Left lung (tissue), 10 donors: Measurements from ENCODE around the gene PRRC2C. TPM values are rescaled to one million over a fixed set of nuclear protein-coding genes. Genes with fewer than 3 reads are reported as not detected.

ENCODE experiments used
- ATAC-seq: fragments of 200-7000 bp; cut with Tn5 transposase; one replicate; pipeline ENCODE4 v1.9.1; 2020; ENCODE audit warnings: moderate library complexity
- DNase-seq, 4 donors: peaks; one replicate each; pipeline ENCODE4 v3.0.0-alpha.2; 2013 to 2020
- H3K27ac ChIP-seq, 2 donors: fragments of 200-600 bp; sonication (generic) in 1 of 2; one replicate each; pipeline versions ENCODE4 v1.5.0 to v1.8.0; 2020 to 2021
- H3K27me3 ChIP-seq, 2 donors: fragments of 200-600 bp; sonication (generic) in 1 of 2; one replicate each; pipeline versions ENCODE4 v1.5.0 to v1.8.0; 2020 to 2021
- H3K36me3 ChIP-seq, 2 donors: fragments of 200-600 bp; sonication (generic) in 1 of 2; one replicate each; pipeline versions ENCODE4 v1.5.0 to v1.8.0; 2020 to 2021
- H3K4me1 ChIP-seq, 2 donors: fragments of 200-600 bp; one replicate each; pipeline ENCODE4 v1.8.0; 2021
- H3K4me3 ChIP-seq, 2 donors: fragments of 200-600 bp; sonication (generic) in 1 of 2; one replicate each; pipeline versions ENCODE4 v1.5.0 to v1.8.0; 2020 to 2021; ENCODE audit warnings: mild to moderate bottlenecking in 1 of 2
- H3K9me3 ChIP-seq, 2 donors: fragments of 200-600 bp; sonication (generic) in 1 of 2; one replicate each; pipeline versions ENCODE4 v1.5.0 to v1.8.0; 2020 to 2021
- CTCF ChIP-seq, 2 donors: fragments of 200-600 bp; sonication (generic) in 1 of 2; IDR thresholded peaks; one replicate each; pipeline versions ENCODE4 v1.5.0 to v1.8.0; 2021; ENCODE audit warnings: antibody characterized with exemption in 2 of 2
- intact Hi-C, 2 donors: fragments of 100-400 bp; cut with DNase I; formaldehyde crosslinking; loops; one replicate each; pipeline versions ENCODE4 v1.11.2 to v1.14.2; 2022
- polyA plus RNA-seq, 6 donors: library from polyadenylated mRNA; unstranded; fragments of 120-200 nt; gene quantifications; one replicate each; pipeline ENCODE4 v1.2.1, GENCODE V29; 2013; ENCODE audit not compliant: insufficient read length in 6 of 6
- total RNA-seq, 2 donors: library from RNA; stranded (reverse); fragmentation: NEBNext Ultra II Directional; extraction: Animal tissue kit (Norgen Biotek cat#: 25700); gene quantifications; one replicate each; pipeline ENCODE4 v1.2.1, GENCODE V29; 2021
- donor health status: DM: no; HTN: yes; CAD: no.
- donor health status: DM: no; HTN: no; CAD: no.

PRRC2C gene
- total and polyA plus RNA-seq, 8 donors: 116 to 155 (median 123) TPM

- Histone ChIP-seq H3K4me3 (no peak overlapping the region), H3K36me3 (no peaks in the 10 kb centered on the region), H3K27ac (no peak overlapping the region), H3K27me3 (no peaks in the 10 kb centered on the region), H3K9me3 (no peaks in the 10 kb centered on the region), H3K4me1 (no peaks in the 10 kb centered on the region)
- no peak for TF ChIP-seq CTCF (IDR thresholded peaks at IDR 0.05)
- DNase-seq: no peak
- intact Hi-C loops: no loop called here
- ATAC-seq: no peak
Observed at GRCh38 chr1:171616586-171616985, 131.3 kb downstream of the PRRC2C start.

- Histone ChIP-seq H3K9me3 (no peaks in the 10 kb centered on the region), H3K36me3 (no peaks in the 10 kb centered on the region), H3K27me3 (no peaks in the 10 kb centered on the region), H3K27ac (no peak within 1 kb of the TSS), H3K4me3 (no peak within 1 kb of the TSS), H3K4me1 (no peaks in the 10 kb centered on the region)
- no peak for ATAC-seq
- no peak for TF ChIP-seq CTCF (IDR thresholded peaks at IDR 0.05)
- DNase-seq: no peak
- intact Hi-C loops: no loop called here
Observed at GRCh38 chr1:171622152-171622462, 136.8 kb downstream of the PRRC2C start, which contains the start of gene MYOCOS. TSS of gene MYOCOS (plus strand) at chr1:171622243. CDS start at chr1:171623884, 1,641 bp downstream.

GRCh38 chr1:171623651-171624331 lies 138.5 kb downstream of the PRRC2C start:
- DNase-seq (no peak), ATAC-seq (no peak)
- no peaks in the 10 kb centered on the region for H3K36me3 ChIP-seq
- H3K4me1 ChIP-seq: no peaks in the 10 kb centered on the region
- no peak overlapping the region for H3K27ac ChIP-seq
- H3K9me3 ChIP-seq: no peaks in the 10 kb centered on the region
- no peak overlapping the region for H3K4me3 ChIP-seq
- H3K27me3 ChIP-seq: no peaks in the 10 kb centered on the region
- no peak for TF ChIP-seq CTCF (IDR thresholded peaks at IDR 0.05)
- intact Hi-C loops: no loop called here

DNA sequence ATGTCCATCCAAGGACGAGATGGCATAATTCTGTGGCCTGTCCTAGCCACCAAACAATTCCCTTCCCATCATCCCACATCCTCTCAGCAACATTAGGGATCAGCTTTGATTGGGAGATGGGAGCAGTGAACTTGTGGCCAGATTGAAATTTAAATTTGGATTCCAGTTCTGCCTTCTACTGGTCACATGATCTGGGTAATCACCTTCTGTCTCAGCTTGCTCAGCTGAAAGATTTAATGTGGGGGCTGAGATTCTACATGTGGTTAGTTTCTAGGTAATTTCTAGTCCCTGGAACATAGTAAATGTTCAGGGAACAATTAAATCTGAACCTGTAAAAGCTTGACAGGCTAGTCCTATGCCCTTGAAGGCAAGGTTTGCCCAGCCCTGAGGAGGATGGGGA lies 139.9 kb downstream of the PRRC2C start:
- no peak for TF ChIP-seq CTCF (IDR thresholded peaks at IDR 0.05)
- intact Hi-C loops: no loop called here
- DNase-seq (no peak), ATAC-seq (no peak)
- no peaks in the 10 kb centered on the region for H3K9me3 ChIP-seq
- no peaks in the 10 kb centered on the region for H3K36me3 ChIP-seq
- H3K27me3 ChIP-seq: no peaks in the 10 kb centered on the region
- H3K27ac ChIP-seq: no peak overlapping the region
- no peak overlapping the region for H3K4me3 ChIP-seq
- H3K4me1 ChIP-seq: no peaks in the 10 kb centered on the region

DNA sequence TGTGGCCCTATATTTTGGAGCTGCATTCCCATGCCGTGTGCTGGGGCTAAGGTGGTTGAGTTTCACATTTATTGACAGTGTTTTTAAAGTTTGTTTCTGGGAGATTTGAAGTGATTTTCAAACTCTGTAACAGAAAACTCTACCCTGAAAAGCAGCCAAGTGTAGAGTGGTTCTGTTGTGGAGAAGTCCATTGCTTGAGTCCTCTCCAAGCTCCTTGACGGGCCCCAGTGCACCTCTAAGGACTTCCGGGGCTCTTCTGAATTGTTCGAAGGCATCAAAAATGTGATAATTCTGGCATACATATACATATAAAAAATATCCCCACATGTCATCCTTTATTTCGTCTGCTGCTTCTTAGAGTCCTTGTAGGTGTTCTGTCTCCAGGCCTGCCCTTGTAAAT lies 141.7 kb downstream of the PRRC2C start:
- Histone ChIP-seq H3K4me1 (no peaks in the 10 kb centered on the region), H3K9me3 (no peaks in the 10 kb centered on the region), H3K27ac (no peak overlapping the region), H3K4me3 (no peak overlapping the region), H3K36me3 (no peaks in the 10 kb centered on the region), H3K27me3 (no peaks in the 10 kb centered on the region)
- TF ChIP-seq CTCF (IDR thresholded peaks at IDR 0.05): no peak
- ATAC-seq: peak; percentile 82
- DNase-seq: no peak
- intact Hi-C loops: no loop called here
